22Rv1 (cell line): ENCODE results near the gene POGK.
"Not testable (repeated sequence)": the region's sequence is repeated elsewhere in the genome, so short reads cannot be mapped to it uniquely, and the experiment has no call there.

ENCODE experiments used
- H3K27ac ChIP-seq: fragments of 450-650 bp; 2 replicates; pipeline ENCODE4 v1.5.1; 2017
- ZFX ChIP-seq: fragments of 450-650 bp; IDR thresholded peaks from 2 replicates; pipeline ENCODE4 v1.6.1; 2017; ENCODE audit warnings: antibody characterized with exemption, borderline replicate concordance
- TF ChIP-seq, protein P1 (sequence below): fragments of 450-650 bp; IDR thresholded peaks from 2 replicates; pipeline ENCODE4 v1.5.1; 2017; ENCODE audit warnings: mild to moderate bottlenecking

POGK gene

DNA sequence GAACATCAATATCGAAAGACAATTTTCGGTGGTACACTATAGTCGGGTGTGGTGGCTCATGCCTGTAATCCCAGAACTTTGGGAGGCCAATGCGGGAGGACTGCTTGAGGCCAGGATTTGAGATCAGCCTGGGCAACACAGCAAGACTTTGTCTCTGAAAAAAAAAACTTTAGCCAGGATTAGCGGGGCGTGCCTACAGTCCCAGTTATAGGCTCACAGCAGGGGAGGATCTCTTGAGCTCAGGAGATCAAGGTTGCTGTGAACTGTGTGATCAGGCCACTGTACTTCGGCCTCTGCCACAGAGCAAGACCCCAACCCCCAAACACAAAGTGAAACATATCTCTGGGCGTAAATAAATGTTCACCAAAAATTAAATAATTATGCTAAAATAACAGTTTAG lies 35.2 kb downstream of the POGK start:
- TF ChIP-seq, protein P1, sequence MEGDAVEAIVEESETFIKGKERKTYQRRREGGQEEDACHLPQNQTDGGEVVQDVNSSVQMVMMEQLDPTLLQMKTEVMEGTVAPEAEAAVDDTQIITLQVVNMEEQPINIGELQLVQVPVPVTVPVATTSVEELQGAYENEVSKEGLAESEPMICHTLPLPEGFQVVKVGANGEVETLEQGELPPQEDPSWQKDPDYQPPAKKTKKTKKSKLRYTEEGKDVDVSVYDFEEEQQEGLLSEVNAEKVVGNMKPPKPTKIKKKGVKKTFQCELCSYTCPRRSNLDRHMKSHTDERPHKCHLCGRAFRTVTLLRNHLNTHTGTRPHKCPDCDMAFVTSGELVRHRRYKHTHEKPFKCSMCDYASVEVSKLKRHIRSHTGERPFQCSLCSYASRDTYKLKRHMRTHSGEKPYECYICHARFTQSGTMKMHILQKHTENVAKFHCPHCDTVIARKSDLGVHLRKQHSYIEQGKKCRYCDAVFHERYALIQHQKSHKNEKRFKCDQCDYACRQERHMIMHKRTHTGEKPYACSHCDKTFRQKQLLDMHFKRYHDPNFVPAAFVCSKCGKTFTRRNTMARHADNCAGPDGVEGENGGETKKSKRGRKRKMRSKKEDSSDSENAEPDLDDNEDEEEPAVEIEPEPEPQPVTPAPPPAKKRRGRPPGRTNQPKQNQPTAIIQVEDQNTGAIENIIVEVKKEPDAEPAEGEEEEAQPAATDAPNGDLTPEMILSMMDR: no peak
- peak overlapping the region; percentile 7; the same call in 1 of the 2 replicates for H3K27ac ChIP-seq

GRCh38 chr1:166875302-166875733 lies 36.0 kb downstream of the POGK start:
- TF ChIP-seq, protein P1: no peak
- TF ChIP-seq ZFX: no peak
- H3K27ac ChIP-seq: peak overlapping the region; percentile 96

- H3K27ac ChIP-seq: peak within 1 kb of the TSS; percentile 96
- TF ChIP-seq, protein P1: no peak; the same call in 1 of the 2 replicates
- no peak for TF ChIP-seq ZFX
These were observed 36.7 kb downstream of the POGK start, which contains the start of gene TADA1 for GRCh38 chr1:166875734-166876539. Gene TADA1, minus strand, starts transcription at chr1:166876264. Its CDS starts 31 bp downstream, at chr1:166876233.

GRCh38 chr1:166876540-166876838 lies 37.2 kb downstream of the POGK start:
- TF ChIP-seq ZFX: no peak
- TF ChIP-seq, protein P1: peak; percentile 51
- peak overlapping the region; percentile 96 for H3K27ac ChIP-seq

GRCh38 chr1:166878173-166878917 lies 39.1 kb downstream of the POGK start:
- not testable (repeated sequence) for H3K27ac ChIP-seq

- TF ChIP-seq, protein P1: no peak
- no peak for TF ChIP-seq ZFX
- H3K27ac ChIP-seq: no peak overlapping the region
These were observed 43.6 kb downstream of the POGK start for GRCh38 chr1:166882893-166883292.

- no peak for TF ChIP-seq ZFX
- TF ChIP-seq, protein P1: peak; percentile 21; the same call in 1 of the 2 replicates
- no peak overlapping the region for H3K27ac ChIP-seq
These were observed 44.9 kb downstream of the POGK start for GRCh38 chr1:166884040-166884642.
